CD4-positive, alpha-beta T cell treated with Interleukin-2 at 100 ng/mL for 4 hours (primary cell): ENCODE measurements around the gene ZSCAN32.

Source experiments
- DNase-seq: peaks from one replicate; pipeline ENCODE4 v3.0.0-alpha.2; 2020; ENCODE audit warnings: low spot score

The ZSCAN32 gene

GRCh38 chr16:3356118-3356517 is 44.7 kb downstream of the ZSCAN32 start:
- no peak for DNase-seq

- DNase-seq = no peak
Observed at GRCh38 chr16:3355589-3355988, 45.2 kb downstream of the ZSCAN32 start, which contains the start of gene OR2C1. OR2C1 (plus strand) TSS chr16:3355889; CDS start chr16:3355941, 52 bp downstream.

- no peak for DNase-seq
Observed at GRCh38 chr16:3349175-3349574, 51.6 kb downstream of the ZSCAN32 start.

- DNase-seq = no peak
Observed at GRCh38 chr16:3348547-3349167, 52.1 kb downstream of the ZSCAN32 start.

DNA sequence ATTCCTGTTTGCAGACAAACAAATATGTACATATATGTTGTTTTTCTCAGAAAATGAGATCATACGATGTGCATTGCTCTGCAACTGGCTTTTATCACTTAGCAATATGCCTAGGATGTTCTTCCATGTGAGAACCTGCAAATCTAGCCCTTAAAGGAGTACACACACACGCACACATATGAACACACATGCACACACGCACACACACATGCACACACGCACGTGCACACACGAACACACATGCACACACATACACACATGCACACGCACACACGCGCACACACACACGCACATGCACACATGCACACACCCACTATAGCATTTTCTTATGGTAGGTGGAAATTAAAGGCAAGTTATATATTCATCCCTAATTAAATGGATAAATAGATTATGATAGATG is 53.2 kb downstream of the ZSCAN32 start:
- DNase-seq = no peak

DNA sequence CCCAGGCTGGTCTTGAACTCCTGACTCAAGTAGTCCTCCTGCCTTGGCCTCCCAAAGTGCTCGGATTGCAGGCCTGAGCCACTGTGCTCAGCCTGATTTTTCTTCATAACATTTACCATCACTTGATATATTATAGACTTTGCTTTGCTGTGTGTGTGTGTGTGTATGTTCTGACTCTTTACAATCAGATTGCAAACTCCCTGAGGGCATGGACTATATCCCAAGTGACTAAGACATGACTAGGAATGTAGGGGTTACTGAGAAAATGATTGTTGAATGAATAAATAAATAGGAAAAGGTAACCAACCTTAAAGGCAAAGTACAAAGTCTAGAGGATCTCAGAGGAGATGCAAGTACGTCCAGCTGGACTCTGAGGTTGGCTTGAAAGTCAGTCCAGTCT is 54.8 kb downstream of the ZSCAN32 start:
- DNase-seq = no peak
